SK-MEL-5 (cell line): ENCODE data around the gene KCNG4. TPM values are rescaled to one million over a fixed set of nuclear protein-coding genes. Genes with fewer than 3 reads are reported as not detected.

Source experiments
- DNase-seq: peaks from one replicate; pipeline ENCODE4 v3.0.0-alpha.2; 2016; ENCODE audit warnings: low read depth, low spot score
- in situ Hi-C: cut with HindIII; loops from 2 replicates; pipeline ENCODE4 v1.10.0; 2016; ENCODE audit warnings: low sequenced_read_pairs, high pct_unique_total_duplicates, low pct_unique_long_range_greater_than_20kb
- total RNA-seq: library from RNA; depleted of rRNA; stranded (reverse); fragments of >200 nt; shearing (Covaris generic); gene quantifications from 2 replicates; pipeline ENCODE4 v1.2.3, GENCODE V29; 2014

KCNG4 gene
- total RNA-seq, 1 experiment from 2014 or later = 3.3 TPM

GRCh38 chr16:84270071-84270470 lies 30.3 kb upstream of the KCNG4 start:
- in situ Hi-C loops = no loop called here
- DNase-seq = no peak

- DNase-seq = no peak
- in situ Hi-C loops = no loop called here
These were observed 28.7 kb upstream of the KCNG4 start for GRCh38 chr16:84268291-84269040.

DNA sequence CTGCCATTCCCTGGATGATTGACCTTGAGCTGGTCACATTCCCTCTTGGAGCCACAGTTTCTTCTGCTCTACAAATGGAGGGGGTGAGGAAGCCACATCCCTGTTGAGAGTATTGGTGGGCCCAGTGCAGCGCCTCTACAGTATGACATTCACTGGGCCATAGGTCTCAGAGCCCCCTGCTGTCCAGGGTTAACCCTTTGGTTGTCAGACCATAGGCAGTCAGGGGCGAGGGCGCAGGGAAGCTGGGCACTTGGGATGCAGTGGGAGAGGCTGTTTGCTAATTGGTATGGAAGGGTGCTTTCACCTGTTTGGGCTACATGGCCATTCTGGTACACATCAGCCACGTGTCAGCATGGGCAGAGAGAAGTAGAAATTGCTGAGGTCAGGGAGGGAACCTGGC lies 27.6 kb upstream of the KCNG4 start:
- in situ Hi-C loops = no loop called here
- DNase-seq = no peak

DNA sequence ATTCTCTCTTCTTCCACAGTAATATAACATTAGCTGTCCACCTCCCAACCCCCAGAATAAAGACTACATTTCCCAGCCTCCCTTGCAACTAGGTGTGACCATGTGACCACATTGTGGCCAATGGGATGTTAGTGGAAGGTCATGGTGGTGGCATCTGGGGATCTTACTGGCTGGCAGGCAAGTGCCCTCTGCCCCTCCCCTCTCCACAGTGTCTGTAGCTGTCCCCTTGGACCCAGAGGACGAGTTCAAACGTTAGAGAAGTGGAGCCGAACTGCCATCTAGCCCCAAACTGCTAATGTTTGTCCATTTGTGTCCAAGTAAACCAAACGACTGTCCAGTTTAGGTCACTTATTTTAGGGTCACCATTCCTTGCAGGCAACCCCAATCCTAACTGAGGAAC lies 26.6 kb upstream of the KCNG4 start:
- in situ Hi-C loops = no loop called here
- peak; percentile 93 for DNase-seq

DNA sequence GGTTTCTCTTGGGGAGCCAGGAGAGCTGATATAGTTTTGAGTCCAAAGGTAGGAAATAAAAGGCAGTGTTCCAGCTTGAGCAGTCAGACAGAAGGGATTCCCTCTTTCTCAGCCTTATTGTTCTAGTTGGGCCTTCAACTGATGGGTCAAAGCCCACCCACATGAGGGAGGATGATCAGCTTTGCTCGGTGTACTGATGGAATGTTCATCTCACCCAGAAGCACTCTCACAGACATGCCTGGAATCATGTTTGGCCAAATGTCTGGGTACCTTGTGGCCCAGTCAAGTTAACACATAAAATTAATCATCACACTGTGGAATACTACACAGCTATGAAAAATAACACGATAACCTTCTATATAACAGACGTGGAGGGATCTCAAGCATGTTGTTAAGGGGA lies 23.1 kb upstream of the KCNG4 start:
- in situ Hi-C loops = no loop called here
- no peak for DNase-seq

- no peak for DNase-seq
- in situ Hi-C loops = no loop called here
These were observed 22.2 kb upstream of the KCNG4 start for GRCh38 chr16:84262031-84262430.

DNA sequence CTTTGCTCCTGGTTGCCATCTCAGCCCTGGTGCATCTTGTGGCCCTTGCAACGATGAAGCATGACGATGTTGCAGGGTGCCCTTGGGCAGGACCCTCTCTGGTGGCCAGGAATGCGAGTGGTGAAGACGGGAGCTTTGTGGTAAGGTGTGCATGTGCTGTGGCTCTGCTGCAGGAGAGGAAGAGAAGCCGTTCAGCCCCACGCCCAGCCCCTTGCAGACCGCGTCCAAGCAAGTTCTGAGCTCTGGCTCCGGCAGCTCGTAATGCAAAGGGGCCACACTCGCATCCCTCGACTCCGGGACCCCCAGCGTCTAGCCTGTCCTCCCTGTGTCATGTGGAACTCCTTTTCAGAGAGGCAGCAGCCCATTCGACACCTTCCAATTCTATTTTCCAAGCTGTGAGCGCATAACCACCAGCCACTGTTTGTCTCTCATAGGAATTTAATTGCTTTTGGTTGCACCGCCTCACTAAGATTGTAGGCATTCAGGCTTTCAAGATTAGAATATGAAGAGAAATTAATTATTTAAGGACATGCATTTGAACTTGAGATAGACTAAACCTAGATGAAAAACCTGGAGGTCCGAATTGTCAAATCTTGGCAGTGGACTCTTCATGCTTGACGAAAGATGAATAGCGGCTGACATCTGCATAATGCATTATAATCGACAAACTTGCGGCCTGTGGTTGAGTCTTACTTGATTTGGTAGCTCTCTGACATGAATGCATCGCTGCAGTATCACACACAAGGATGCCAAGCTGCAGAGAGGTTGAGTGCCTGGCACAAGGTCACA lies 21.1 kb upstream of the KCNG4 start:
- in situ Hi-C loops = no loop called here
- DNase-seq = no peak

- in situ Hi-C loops = no loop called here
- no peak for DNase-seq
These were observed 19.9 kb upstream of the KCNG4 start for GRCh38 chr16:84259691-84260090.

GRCh38 chr16:84258266-84258665 lies 18.5 kb upstream of the KCNG4 start:
- in situ Hi-C loops = no loop called here
- no peak for DNase-seq

- peak; percentile 87 for DNase-seq
- in situ Hi-C loops = no loop called here
These were observed 15.4 kb upstream of the KCNG4 start for GRCh38 chr16:84255050-84255810.

DNA sequence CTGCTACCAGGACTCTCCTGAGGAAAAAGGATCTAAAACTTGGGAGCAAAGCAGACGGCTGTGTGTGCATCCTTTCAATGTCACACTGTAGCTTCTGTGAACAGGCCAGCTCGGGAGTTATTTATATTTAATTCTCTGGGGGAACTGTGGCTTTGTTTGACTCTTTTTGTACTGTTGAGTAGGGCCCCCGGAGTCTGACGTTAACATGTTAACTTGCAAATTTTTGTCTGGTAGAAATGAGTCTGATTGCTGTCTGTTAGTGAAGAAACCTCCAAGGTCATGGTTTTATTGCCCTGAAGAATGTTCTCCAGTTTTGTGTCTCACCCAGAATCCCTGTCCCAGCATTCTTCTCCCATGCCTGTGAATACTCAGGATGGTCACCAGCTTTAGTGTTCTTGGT lies 14.2 kb upstream of the KCNG4 start:
- DNase-seq = no peak
- in situ Hi-C loops = no loop called here

DNA sequence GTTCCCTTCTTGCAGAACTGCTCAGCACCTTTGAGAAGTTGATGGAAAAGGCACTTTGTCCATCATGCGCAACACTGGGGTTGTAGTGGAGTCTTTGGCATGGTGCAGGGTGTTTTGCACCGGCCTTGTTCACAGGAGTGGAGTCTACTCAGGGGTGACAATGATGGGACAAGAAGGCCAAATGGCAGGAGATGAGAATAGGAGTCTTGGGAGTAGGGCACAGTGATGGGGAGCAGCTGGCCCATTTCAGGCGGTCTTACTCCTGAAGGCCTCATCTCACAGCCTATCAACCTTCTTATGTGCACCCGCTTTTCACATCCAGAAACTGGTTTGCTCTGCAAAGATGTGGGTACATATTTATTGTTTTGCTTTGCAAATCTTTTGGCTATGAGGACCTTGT lies 13.4 kb upstream of the KCNG4 start:
- in situ Hi-C loops = no loop called here
- no peak for DNase-seq

DNA sequence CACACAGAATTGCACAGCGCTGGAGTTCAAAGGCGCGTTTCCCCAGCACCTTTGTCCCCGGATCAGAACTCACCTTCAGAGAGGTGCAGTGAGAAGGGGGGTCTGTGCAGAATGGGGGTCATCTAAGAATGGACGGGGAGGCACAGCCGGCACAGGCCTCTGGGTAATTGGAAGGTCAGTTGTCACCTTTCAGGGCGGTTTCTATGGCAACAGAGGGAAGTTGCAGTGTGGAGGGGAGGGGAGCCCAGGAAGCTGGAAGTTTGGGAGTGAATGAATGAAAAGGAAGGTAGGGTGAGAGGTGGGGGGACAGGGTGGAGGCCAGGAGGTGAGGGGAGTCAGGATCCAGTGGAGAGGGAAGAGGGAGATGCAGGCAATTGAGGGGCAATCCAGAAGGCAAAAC lies 12.4 kb upstream of the KCNG4 start:
- DNase-seq = no peak
- in situ Hi-C loops = no loop called here

- no peak for DNase-seq
- in situ Hi-C loops = no loop called here
These were observed 8.0 kb upstream of the KCNG4 start for GRCh38 chr16:84247844-84248243.

- DNase-seq = no peak
- in situ Hi-C loops = no loop called here
These were observed 7.5 kb upstream of the KCNG4 start for GRCh38 chr16:84247331-84247730.

- DNase-seq = no peak
- in situ Hi-C loops = no loop called here
These were observed 6.9 kb upstream of the KCNG4 start for GRCh38 chr16:84246679-84247077.

- in situ Hi-C loops = no loop called here
- no peak for DNase-seq
These were observed 6.3 kb upstream of the KCNG4 start for GRCh38 chr16:84245956-84246678.

GRCh38 chr16:84244728-84245127 lies 4.9 kb upstream of the KCNG4 start:
- in situ Hi-C loops = no loop called here
- no peak for DNase-seq
